NCI-H460 (cell line): Measurements from ENCODE around the gene ERBB4. TPM values are rescaled to one million over a fixed set of nuclear protein-coding genes. Genes with fewer than 3 reads are reported as not detected.
A peak's percentile ranks its signal among the peaks of the same experiment; 100 is the strongest.
"Not testable (repeated sequence)": the region's sequence is repeated elsewhere in the genome, so short reads cannot be mapped to it uniquely, and the experiment has no call there.

Experiments
- DNase-seq: peaks from one replicate; pipeline ENCODE4 v3.0.0-alpha.2; 2016; ENCODE audit warnings: low read depth; ENCODE audit errors: extremely low read depth
- total RNA-seq: library from RNA; depleted of rRNA; stranded (reverse); fragments of >200 nt; shearing (Covaris generic); gene quantifications from 2 replicates; pipeline ENCODE4 v1.2.3, GENCODE V29; 2014

The ERBB4 gene
- total RNA-seq, 1 experiment from 2014 or later = 0.32 TPM

DNA sequence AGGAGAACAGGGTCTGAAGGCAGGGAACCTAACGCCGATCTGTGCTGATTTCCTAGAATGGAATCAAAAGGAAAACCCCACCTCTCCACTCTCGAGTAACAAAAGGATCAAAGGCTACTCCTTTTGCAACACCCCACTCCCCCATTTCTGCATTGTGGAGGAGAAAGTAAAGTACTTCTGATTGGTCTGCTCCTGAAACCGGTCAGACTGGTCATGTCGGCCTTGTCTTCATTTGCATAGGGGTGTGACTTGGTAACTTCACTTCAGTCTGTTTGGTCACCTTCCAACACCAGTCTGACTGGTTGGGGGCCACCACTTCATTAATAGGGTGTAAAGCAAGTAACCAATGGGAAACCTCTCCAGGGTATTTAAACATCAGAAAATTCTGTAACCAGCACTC is 771.9 kb downstream of the ERBB4 start:
- no peak for DNase-seq

DNA sequence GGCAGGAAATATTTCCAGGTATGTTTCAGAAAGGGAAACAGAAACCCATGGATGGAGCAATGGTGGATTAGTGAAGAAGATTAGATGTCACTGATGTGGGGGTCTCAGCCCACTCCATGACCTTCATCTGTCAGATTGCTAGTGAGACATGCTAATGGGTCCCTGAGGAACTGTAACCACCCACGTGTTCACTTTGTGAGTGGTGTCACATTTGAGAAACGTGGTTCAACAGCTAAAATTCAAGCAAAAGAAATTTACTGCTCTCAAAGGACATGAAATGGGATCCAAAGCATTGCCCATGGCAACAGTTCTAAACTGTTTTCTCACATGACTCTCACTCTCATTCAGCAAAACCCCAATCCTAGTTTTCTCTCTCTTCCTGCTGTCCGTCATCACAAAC is 776.1 kb downstream of the ERBB4 start:
- no peak for DNase-seq

DNA sequence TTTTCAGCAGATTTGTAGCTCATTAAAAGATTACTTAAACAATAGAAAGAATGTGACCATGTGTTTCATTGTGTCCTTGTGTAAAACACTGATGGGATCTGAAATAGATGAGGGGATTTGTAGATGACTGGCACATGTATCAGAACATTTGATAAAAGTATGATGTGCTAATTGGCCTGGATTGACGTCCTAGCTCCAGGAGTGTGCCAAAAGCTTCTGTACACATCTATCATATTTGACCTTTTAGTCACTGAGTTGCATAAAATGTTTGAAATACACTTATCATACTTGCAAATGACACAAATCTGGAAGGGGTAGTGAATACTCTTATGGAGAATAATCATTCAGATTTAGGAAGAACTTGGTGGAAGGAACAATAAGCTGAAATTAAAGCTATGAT is 778.5 kb downstream of the ERBB4 start:
- DNase-seq = no peak

DNA sequence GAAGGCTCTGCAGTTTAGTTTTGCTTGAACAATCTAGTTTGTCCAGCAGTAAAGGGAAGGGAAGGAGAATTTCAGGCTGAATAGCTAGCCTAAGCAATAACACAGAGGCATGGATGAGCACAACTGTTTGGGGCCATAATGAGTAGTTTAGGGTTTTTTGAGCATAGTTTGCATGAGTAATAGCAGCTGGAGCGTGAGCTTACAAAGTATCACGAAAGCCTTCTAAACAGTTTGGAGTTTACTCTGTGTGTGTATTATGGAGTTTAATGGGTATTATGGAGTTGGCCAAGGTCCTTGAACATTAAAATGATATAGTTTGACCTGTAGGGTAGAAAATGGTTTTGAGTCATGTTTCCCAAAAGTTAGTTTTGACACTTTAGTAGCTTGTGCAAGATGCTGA is 782.3 kb downstream of the ERBB4 start:
- DNase-seq = no peak

DNA sequence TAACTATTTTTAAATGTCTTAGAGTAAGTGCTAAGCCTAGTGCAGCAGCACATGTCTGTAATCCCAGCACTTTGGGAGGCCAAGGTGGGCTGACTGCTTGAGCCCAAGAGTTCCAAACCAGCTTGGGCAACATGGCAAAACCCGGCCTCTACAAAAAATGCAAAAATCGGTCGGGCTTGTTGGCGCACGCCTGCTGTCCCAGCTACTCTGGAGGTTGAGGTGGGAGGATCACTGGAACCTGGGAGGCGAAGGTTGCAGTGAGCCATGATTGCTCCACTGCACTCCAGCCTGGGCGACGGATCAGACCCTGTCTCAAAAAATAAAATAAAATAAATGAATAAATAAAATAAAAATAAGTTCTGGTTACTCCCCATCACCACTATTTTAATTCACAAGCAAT is 783.4 kb downstream of the ERBB4 start:
- DNase-seq = no peak

DNA sequence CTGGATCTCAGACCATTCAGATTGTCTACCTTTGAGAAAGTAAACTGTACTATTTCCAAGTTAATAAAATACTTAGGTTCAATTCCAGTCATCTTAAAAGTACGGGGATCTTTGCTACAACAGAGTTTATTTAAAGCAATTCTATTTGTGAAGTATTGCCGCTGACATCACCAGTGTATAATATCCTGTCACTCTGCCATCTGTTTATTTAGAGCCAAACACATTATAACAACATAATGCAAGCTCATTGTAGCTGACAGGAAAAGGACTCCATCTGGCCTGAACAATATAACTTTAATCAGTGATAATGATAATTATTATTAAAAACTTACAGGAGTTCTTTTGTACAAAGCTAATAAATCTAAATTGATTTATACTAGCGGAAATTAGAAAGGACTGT is 786.8 kb downstream of the ERBB4 start:
- no peak for DNase-seq

DNA sequence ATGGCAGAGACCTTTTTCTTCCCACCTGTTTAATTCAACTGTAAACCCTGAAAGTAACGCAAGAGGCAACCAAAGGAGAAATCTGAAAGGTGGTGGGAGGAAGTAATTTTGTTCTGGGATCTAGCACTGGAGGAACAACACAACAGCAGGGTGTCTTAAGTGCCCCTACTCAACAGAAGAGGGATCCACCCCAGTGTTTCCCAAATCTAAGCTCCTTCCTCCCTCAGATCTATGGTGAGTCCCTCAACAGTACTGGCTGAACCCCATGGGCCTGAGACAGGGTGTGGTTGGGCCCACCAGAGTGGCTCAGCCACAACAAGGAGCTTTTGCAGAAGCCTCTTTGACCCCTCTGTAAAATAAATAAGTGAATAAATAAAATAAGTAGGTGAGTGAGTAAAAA is 790.3 kb downstream of the ERBB4 start:
- DNase-seq = no peak

DNA sequence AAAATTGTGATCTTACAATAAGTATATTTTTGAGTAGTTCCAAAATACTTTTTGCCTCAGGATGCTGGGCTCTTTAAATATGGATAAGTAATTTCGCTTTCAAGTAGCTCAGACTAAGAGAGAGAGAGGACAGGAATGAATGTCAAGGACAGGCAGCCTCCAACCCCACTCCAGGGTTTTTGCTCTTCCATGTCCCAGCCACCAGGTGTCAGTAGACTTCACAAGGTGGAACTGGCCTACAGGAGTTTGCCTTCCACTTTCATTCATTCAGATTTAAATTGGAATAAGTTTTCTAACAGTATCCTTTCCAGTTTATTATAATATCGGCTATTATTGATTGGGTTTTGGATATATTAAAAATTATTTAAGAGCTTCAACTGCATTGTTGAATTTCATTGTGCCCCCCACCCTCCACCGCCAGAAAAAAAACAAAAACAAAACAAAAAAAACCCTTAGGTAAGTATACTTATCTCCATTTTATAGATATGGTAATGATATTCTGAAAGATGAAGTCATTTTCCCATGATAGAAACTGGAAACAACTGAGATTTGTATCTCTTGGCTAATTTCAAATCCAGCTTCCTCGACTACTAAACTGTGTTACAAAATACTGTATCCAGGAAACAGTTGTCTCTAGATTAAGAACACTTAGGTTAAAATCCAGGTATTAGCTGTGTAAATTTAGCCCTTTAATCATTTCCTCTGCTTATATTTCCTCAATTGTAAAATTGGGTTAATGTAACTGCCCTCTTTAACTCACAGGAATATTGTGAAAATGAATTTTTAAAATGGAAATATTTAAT is 793.1 kb downstream of the ERBB4 start:
- peak; percentile 62 for DNase-seq

DNA sequence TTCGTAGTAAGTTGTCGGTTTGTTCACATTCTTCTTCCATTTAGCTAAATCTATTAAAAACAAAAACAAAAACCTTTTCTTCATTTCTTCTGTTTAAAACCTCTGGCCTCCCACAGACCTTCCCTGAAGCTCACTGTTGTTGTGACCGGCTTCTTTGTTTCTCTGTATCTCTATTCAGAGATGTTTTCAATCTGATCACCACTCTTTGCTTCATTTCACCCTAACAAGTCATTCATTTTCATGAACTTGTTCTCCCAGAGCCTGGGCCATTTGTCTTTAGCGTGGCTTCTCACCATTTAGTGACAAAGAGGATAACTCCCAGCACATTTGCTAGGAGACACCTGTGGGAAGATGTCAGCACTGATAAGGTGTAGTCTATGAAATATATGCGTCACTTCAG is 794.2 kb downstream of the ERBB4 start:
- no peak for DNase-seq

DNA sequence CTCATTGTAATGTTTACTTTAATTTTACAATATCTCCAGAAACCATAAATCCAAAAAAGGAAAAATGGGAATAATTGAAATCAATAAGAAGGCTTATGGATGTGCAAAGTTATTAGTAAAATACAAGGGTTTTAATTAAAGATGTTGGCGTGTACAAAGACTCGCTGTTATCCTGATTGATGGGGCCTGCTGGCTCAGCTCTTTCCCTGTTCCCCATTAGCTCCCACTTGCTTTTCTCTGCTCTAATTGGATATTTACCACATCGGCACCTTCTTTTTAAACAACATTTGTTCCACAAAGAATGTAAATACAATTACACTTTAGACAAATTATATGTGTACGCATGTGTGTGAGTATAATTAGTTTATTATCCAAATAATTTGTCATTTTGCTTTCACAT is 796.6 kb downstream of the ERBB4 start:
- DNase-seq = no peak

DNA sequence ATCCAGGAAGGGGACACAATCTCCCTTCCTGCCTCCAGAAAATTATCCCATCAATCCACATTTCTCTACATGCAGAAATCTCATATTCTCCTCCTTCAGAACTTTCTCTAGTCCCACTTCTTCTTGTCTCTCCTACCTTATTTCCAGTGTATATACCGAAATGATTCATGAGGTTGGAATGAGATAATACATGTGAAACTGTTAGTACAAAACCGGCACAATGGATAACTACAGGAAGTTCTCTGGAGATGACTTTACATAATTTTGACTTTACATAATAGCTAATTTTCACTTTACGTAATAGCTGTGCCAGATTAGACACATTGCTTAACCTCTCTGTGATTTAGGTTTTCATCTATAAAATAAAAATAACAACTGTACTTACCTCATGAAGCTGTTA is 801.3 kb downstream of the ERBB4 start:
- DNase-seq = no peak

DNA sequence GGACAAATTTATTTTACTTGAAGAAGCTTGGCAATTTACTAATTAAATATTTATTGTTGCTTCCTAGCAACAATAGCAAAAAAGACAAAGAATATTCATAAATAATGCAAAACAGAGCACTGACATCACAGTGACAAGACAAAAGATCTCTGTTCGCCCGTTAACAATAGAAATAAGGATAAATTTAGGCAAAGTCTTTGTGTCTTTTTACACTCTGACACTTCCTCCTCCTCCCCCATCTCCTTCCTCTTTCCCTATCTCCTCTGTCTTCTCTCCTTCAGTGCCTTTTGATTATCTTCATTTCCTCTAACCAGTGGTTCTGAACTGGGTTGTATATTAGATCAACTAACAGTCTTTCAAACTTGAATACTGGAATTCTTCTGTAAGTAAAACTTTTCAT is 808.4 kb downstream of the ERBB4 start:
- no peak for DNase-seq

DNA sequence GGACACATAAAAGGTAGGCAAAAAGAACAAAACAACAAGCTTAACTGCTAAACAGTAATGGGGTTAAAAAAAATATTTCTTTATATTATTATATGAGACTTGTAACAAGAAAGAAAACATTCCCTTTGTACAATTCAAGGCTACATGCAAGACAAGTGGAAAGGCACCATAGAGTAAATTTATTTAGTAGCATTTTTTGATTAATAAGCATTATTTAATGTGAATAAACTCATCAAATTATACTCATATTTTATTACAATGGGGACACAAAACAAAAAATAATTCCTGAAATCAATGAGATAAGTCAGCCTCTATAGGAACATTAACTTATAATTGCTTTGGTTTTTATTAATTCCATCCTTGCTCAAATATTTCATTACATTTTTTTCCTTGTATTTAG is 809.2 kb downstream of the ERBB4 start:
- DNase-seq = no peak

DNA sequence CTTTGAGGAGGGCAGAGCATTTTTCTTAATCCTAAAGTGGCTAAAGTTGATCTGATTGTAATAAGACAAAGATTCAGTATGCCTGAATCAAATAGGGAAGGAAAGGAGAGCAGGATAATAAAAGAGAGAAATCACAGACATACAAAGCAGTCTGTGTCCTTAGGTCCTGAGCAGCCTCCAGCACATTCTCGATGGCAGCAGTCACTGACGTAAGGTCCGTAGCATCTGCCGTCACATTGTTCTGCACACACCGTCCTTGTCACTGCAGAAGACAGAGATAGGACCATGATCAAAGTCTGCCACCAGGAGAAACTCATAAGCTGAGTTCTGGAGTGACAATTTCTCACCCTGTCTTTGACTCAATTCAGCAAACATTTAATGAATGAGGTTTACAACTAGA is 813.7 kb downstream of the ERBB4 start:
- no peak for DNase-seq

DNA sequence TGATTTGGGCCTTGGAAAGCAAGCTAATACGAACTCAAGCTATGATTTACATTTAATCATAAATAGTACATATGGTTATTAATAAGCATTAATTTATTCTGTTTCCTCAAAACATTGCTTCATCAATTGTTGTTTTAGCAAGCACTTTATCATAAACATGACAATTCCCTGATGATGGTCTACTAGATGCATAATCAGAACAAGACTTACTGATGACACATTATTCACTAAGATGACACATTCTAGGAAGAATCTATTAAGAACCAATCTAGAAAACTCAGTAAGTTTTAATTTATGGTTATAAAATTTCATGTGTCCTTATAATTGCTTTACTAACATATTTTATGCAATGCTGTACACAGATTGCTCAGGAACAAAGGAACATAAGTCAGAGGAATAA is 815.2 kb downstream of the ERBB4 start:
- DNase-seq = no peak

DNA sequence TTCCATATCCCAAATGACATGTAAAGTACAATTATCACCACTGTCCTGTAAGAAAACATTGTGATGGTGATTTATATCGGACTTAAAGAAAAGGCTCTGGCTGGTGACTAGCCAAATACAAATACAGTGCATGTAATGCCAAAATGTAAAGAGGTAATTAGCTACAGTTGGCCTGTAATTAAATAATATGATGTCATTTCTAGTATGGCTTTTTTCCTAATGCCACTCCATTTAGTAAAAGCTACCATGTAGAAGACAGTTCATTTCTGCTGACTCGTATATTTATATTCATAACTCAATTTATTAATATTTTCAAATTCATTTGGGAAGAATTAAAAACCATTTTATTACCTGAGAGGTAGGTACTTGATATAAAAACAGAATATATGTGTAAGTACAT is 815.7 kb downstream of the ERBB4 start:
- DNase-seq = no peak

DNA sequence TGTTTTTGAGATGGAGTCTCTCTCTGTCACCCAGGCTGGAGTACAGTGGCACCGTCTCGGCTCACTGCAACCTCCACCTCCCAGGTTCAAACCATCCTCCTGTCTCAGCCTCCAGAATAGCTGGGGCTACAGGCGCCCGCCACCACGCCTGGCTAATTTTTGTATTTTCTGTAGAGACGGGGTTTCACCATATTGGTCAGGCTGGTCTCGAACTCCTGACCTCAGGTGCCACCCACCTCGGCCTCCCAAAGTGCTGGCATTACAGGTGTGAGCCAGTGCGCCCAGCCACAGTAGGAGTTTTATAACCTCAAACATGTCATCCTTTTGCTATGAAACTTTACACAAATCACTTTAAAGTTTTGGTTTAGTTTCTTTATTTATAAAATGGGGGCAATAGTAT is 816.7 kb downstream of the ERBB4 start:
- not testable (repeated sequence) for DNase-seq

DNA sequence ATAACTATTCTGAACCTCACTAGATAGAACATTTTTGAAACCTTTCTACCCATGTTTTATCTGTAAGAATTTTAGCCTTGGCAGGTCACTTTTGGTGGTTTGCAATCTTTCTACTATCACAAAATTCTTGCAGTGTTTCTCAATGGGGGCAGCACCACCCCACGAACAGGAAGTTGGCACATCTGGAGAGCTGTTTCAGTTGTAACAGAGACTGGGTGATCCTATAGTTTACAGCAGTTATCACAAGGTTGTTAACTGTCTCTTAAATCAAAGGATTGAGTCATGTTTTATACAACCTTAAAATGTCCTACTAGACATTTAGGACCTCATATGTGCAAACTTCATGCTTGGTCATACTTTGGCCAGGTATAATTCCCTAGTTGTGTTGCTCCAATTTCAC is 829.2 kb downstream of the ERBB4 start:
- no peak for DNase-seq

DNA sequence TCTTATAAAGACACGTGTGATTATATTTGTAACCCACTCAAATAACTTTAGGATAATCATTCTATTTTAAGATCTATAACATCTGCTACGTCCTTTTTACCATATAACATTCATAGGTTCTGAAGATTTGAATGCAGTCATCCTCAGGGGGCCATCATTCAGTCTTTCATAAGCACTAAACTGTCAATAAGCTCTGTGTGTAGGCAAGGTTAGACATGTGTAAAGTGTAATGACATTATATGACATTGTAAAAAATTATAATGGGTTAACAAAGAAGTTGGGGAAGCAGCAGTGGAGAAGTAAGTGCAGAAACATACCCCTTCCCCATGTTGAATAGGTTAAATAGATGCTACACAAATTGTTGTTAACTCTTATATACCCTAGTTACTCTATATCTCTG is 845.9 kb downstream of the ERBB4 start:
- DNase-seq = no peak

DNA sequence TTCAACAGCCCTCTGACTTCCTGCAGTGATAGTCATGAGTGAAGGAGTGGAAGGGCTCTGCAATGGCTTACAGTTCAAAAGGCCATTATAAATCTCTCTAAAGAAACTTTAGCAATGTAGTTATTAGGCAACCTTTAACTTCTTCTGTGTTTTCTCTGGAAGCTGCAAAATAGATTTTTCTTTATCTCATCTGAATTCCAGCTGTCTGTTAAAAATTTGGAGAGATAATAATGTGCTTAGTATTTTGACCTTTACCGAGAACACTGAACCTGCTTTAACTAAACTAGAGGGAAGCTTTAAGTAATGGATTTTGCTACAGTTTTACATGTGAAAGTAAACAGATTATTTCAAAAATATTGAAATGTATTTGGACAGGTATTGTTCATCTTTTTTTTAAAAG is 847.9 kb downstream of the ERBB4 start:
- DNase-seq = no peak

DNA sequence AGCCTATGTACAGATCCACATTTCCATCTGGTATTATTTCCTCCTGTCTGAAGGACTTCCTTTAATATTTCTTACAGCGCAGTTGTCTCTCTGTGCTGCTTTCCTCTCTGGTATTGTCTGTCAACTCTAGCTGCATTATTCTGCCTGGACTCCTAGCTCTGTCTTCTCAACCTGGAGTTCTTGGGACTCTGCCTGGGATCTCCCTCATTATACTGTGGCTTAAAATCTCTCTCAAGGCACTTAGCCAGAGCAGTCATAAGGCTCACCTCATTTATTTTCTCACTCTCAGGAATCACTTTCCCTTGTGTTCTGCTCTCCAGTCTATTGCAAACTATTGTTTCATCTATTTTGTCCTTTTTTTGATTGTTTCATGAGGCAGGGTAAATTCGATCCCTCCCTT is 850.4 kb downstream of the ERBB4 start:
- no peak for DNase-seq

DNA sequence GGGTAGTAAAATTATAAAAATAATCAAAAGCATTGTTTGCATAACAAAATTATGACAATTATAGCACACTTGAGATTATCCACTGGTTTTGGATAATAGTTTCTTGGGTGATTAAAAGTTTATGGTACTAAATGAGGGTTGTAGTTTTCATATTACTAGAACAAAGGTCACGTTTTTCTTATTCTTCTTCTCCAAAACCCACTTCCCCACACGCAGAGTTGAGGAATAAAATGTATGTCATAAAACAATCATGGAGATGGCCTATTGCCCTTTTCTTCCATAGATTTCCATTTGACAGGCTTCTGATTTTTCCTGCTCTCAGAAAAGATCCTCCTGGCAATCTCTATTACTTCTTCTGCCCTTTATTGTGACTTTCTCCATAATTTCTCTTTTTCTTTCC is 863.9 kb downstream of the ERBB4 start:
- no peak for DNase-seq
